Measurements from ENCODE around the gene NUS1. TPM values are rescaled to one million over a fixed set of nuclear protein-coding genes. Genes with fewer than 3 reads are reported as not detected.
"Not testable (repeated sequence)": the region's sequence is repeated elsewhere in the genome, so short reads cannot be mapped to it uniquely, and the experiment has no call there.

NUS1 gene
- total and polyA plus RNA-seq, 2 donors from 2014 or later, result 21.4 to 35.8 TPM

DNA sequence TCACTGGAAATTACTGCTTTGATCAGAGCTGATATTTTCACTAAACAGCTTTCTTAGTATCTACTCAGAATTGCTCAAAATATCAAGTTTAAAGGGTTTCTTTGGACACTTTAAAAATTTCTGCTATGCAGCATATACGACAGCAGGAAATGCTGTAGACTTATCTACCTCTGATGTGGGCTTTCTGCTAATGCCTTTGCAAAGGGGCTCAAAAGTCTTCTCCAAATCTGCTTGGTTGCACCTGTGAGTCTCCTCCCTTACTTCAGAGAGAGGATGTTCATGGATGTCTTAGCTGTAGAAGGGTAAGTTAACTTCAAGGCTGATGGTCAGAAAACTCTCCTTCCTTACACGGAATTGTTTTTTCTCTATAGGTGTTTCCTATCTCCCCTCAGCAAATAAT is 19.9 kb upstream of the NUS1 start:
- Histone ChIP-seq H3K27ac (ENCODE audit: low read depth in 2 of 2, low read length in 2 of 2) (no peak overlapping the region), H3K4me1 (ENCODE audit: control insufficient read depth in 2 of 3, insufficient read depth in 2 of 3, low read depth in 1 of 3, low read length in 3 of 3) (no peaks in the 10 kb centered on the region), H3K9ac (ENCODE audit: low read length in 3 of 3) (no peak overlapping the region), H3K36me3 (ENCODE audit: control insufficient read depth in 2 of 3, insufficient read depth in 3 of 3, low read length in 3 of 3) (no peaks in the 10 kb centered on the region), H3K4me3 (ENCODE audit: low read length in 3 of 3) (no peak overlapping the region), H3K9me3 (ENCODE audit: control insufficient read depth in 2 of 3, insufficient read depth in 1 of 3, low read length in 3 of 3) (no peaks in the 10 kb centered on the region), H3K27me3 (ENCODE audit: control insufficient read depth, insufficient read depth, low read length) (no peaks in the 10 kb centered on the region)
- TF ChIP-seq, protein P1, sequence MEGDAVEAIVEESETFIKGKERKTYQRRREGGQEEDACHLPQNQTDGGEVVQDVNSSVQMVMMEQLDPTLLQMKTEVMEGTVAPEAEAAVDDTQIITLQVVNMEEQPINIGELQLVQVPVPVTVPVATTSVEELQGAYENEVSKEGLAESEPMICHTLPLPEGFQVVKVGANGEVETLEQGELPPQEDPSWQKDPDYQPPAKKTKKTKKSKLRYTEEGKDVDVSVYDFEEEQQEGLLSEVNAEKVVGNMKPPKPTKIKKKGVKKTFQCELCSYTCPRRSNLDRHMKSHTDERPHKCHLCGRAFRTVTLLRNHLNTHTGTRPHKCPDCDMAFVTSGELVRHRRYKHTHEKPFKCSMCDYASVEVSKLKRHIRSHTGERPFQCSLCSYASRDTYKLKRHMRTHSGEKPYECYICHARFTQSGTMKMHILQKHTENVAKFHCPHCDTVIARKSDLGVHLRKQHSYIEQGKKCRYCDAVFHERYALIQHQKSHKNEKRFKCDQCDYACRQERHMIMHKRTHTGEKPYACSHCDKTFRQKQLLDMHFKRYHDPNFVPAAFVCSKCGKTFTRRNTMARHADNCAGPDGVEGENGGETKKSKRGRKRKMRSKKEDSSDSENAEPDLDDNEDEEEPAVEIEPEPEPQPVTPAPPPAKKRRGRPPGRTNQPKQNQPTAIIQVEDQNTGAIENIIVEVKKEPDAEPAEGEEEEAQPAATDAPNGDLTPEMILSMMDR (IDR thresholded peaks at IDR 0.05; ENCODE audit: borderline replicate concordance, extremely low read depth, insufficient read depth), result no peak
- no peak for DNase-seq
- no peak for FAIRE-seq
- intact Hi-C loops (cut with DNase I), result no loop called here

GRCh38 chr6:117666881-117667280 is 8.4 kb upstream of the NUS1 start:
- TF ChIP-seq, protein P1 (IDR thresholded peaks at IDR 0.05; ENCODE audit: borderline replicate concordance, extremely low read depth, insufficient read depth), result no peak
- FAIRE-seq, result no peak
- DNase-seq, result no peak
- H3K27ac ChIP-seq (ENCODE audit: low read depth in 2 of 2, low read length in 2 of 2), result no peak overlapping the region
- no peak overlapping the region for H3K9ac ChIP-seq (ENCODE audit: low read length in 3 of 3)
- H3K27me3 ChIP-seq (ENCODE audit: control insufficient read depth, insufficient read depth, low read length), result no peaks in the 10 kb centered on the region
- H3K4me3 ChIP-seq (ENCODE audit: low read length in 3 of 3), result no peak overlapping the region
- intact Hi-C loops (cut with DNase I), result no loop called here
- no peaks in the 10 kb centered on the region for H3K9me3 ChIP-seq (ENCODE audit: control insufficient read depth in 2 of 3, insufficient read depth in 1 of 3, low read length in 3 of 3)
- H3K36me3 ChIP-seq (ENCODE audit: control insufficient read depth in 2 of 3, insufficient read depth in 3 of 3, low read length in 3 of 3), result no peaks in the 10 kb centered on the region
- no peaks in the 10 kb centered on the region for H3K4me1 ChIP-seq (ENCODE audit: control insufficient read depth in 2 of 3, insufficient read depth in 2 of 3, low read depth in 1 of 3, low read length in 3 of 3)

DNA sequence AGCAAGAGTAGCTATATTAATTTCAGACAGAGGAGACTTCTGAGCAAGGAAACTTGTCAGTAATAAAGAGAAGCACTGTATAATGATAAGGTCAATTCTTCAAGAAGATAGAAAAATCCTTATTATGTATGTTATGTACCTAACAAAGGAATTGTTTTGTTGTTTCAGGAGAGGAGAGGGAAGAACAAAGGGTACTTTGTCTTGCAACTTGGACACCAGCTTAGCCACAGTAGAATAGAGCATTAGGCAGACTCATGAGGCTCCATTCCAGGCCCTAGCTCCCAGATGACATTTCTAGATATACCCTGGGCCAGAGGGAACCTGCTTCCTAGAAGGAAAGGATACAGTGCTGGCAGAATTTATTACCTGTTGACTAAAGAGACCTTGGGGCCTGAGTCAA is 6.5 kb upstream of the NUS1 start:
- no peak for FAIRE-seq
- no peak overlapping the region for H3K9ac ChIP-seq (ENCODE audit: low read length in 3 of 3)
- no peaks in the 10 kb centered on the region for H3K4me1 ChIP-seq (ENCODE audit: control insufficient read depth in 2 of 3, insufficient read depth in 2 of 3, low read depth in 1 of 3, low read length in 3 of 3)
- H3K27me3 ChIP-seq (ENCODE audit: control insufficient read depth, insufficient read depth, low read length), result no peaks in the 10 kb centered on the region
- no peaks in the 10 kb centered on the region for H3K36me3 ChIP-seq (ENCODE audit: control insufficient read depth in 2 of 3, insufficient read depth in 3 of 3, low read length in 3 of 3)
- no peak for DNase-seq
- TF ChIP-seq, protein P1 (IDR thresholded peaks at IDR 0.05; ENCODE audit: borderline replicate concordance, extremely low read depth, insufficient read depth), result no peak
- no peaks in the 10 kb centered on the region for H3K9me3 ChIP-seq (ENCODE audit: control insufficient read depth in 2 of 3, insufficient read depth in 1 of 3, low read length in 3 of 3)
- intact Hi-C loops (cut with DNase I), result no loop called here
- no peak overlapping the region for H3K27ac ChIP-seq (ENCODE audit: low read depth in 2 of 2, low read length in 2 of 2)
- no peak overlapping the region for H3K4me3 ChIP-seq (ENCODE audit: low read length in 3 of 3)

DNA sequence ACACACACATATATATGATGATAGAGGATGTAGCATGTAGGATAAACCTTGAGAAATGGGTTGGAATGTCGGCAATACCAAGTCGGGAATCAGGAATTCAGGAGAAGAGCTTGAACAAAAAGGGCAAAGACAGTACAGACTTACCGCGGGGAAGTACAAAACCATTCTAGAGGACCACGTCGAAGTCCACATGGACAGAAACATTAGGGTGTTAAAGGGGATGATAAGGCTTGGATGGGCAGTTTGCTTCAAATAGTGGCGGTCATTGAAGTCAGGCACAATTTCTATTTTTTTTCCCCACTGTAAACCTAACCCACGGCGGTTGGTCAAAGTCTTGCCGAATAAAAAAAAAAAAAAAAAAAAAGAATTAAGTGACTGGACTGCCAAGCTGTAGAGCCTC is 766 bp upstream of the NUS1 start:
- no peaks in the 10 kb centered on the region for H3K9me3 ChIP-seq (ENCODE audit: control insufficient read depth in 2 of 3, insufficient read depth in 1 of 3, low read length in 3 of 3)
- TF ChIP-seq, protein P1 (IDR thresholded peaks at IDR 0.05; ENCODE audit: borderline replicate concordance, extremely low read depth, insufficient read depth), result no peak
- peaks cover 0 to 16% (median 5%) of the 10 kb centered on the region in 3 donors for H3K4me1 ChIP-seq (ENCODE audit: control insufficient read depth in 2 of 3, insufficient read depth in 2 of 3, low read depth in 1 of 3, low read length in 3 of 3)
- no peaks in the 10 kb centered on the region for H3K36me3 ChIP-seq (ENCODE audit: control insufficient read depth in 2 of 3, insufficient read depth in 3 of 3, low read length in 3 of 3)
- no peaks in the 10 kb centered on the region for H3K27me3 ChIP-seq (ENCODE audit: control insufficient read depth, insufficient read depth, low read length)
- peak overlapping the region in 2 of 3 donors; percentile 84 to 86 for H3K4me3 ChIP-seq (ENCODE audit: low read length in 3 of 3)
- intact Hi-C loops (cut with DNase I), result no loop called here
- no peak overlapping the region for H3K27ac ChIP-seq (ENCODE audit: low read depth in 2 of 2, low read length in 2 of 2)
- DNase-seq, result peak in 1 of 5 donors; percentile 35
- peak overlapping the region in 1 of 3 donors; percentile 67 for H3K9ac ChIP-seq (ENCODE audit: low read length in 3 of 3)
- FAIRE-seq, result no peak

GRCh38 chr6:117675658-117676301 is 511 bp downstream of the NUS1 start:
- H3K9me3 ChIP-seq (ENCODE audit: control insufficient read depth in 2 of 3, insufficient read depth in 1 of 3, low read length in 3 of 3); H3K27ac ChIP-seq (ENCODE audit: low read depth in 2 of 2, low read length in 2 of 2); H3K36me3 ChIP-seq (ENCODE audit: control insufficient read depth in 2 of 3, insufficient read depth in 3 of 3, low read length in 3 of 3); FAIRE-seq; H3K27me3 ChIP-seq (ENCODE audit: control insufficient read depth, insufficient read depth, low read length); intact Hi-C loops (cut with DNase I): not testable (repeated sequence)
- H3K4me1 ChIP-seq (ENCODE audit: control insufficient read depth in 2 of 3, insufficient read depth in 2 of 3, low read depth in 1 of 3, low read length in 3 of 3), result peaks cover 0 to 16% (median 5%) of the 10 kb centered on the region in 3 donors
- DNase-seq, result peak in 4 of 5 donors; percentile 16 to 71 (median 35)
- peak overlapping the region in 2 of 3 donors; percentile 42 to 82 for H3K9ac ChIP-seq (ENCODE audit: low read length in 3 of 3)
- H3K4me3 ChIP-seq (ENCODE audit: low read length in 3 of 3), result peak overlapping the region; percentile 68 to 86 (median 68)

Data from kidney (tissue), 14 donors.